ENCODE data around the gene GARIN5A.
"Not testable (repeated sequence)": the region's sequence is repeated elsewhere in the genome, so short reads cannot be mapped to it uniquely, and the experiment has no call there.

GRCh38 chr19:50439130-50439529 is 37.5 kb downstream of the GARIN5A start:
- not testable (repeated sequence) for TF ChIP-seq CTCF, POLR2AphosphoS5, EP300 (IDR thresholded peaks at IDR 0.05)
